ENCODE measurements around the gene REEP1.
"Not testable (repeated sequence)": the region's sequence is repeated elsewhere in the genome, so short reads cannot be mapped to it uniquely, and the experiment has no call there.

Gene REEP1

DNA sequence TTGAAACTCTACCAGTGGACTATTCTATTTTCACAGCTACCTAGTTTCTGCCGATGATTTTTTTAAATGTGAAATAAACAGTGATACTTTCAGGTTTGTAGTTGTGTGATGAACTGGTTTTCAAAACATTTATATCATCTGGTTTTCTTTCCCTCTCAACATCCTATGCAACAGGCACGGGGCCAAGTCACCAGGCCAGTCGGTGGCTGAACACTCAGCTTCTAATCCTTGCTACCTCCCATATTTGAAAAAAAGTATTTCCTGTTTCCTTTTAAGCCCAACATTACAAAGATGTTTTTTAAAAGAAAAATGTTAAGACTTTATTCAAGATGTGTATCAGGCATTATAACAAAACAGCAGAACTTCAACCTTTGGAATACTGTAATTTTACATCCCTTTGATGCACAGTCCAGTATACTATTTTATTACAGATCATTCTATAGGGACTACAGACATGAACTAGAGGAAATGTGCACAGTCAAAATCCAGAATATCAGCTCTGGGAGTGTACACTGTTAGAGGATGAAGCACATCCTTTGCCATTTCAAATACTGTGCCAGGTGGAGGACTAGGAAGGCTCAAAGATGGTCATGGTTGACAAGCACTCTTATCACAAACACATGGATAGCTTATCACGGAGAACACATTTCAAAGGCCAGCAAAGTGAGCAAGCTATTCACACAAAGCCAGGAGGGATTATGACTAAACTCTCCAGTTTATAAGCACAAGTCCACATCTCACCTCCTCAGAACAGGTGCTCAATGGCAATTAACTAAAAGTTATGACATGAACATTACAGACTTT is 123.5 kb downstream of the REEP1 start:
- Histone ChIP-seq H3K4me3 (no peak overlapping the region), H3K27ac (no peak overlapping the region)

DNA sequence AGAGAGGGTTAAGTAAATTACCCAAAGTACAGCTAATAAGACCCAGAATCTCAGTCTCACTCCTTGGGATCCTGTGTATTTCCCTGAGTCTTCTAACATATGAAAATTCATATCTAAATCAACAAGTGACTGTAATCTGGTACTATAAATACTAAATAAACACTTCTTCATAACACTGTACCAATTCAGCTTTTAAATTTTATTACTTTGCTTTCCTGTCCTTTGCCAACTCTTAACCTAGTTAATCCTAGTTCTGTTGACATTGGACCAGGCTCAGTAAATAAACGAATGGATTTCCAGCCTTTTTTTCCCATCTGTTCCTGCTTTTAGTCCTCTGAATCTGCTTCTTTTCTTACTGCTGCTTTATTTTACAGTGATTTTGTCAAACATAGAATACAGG is 124.4 kb downstream of the REEP1 start:
- H3K4me3 ChIP-seq, result no peak overlapping the region
- no peak overlapping the region for H3K27ac ChIP-seq

DNA sequence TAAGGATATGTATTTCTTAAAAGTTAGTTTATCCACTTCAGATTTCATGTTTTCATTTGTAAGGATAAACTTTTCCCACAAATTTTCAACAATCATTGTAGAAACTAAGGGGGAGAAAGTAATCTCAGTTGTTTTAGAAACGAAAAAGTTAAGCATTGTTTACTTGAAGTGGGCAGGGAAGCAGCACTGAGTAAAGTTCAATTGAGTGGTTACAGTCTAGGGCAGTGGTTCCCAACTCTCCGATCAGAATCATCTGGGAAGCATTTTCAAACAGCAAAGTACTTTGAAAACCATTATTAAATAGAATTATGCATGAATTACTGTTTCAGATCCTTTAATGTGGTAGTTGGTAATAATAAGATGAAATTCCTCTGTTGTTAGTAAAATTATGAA is 125.6 kb downstream of the REEP1 start:
- no peak overlapping the region for H3K4me3 ChIP-seq
- H3K27ac ChIP-seq, result no peak overlapping the region

DNA sequence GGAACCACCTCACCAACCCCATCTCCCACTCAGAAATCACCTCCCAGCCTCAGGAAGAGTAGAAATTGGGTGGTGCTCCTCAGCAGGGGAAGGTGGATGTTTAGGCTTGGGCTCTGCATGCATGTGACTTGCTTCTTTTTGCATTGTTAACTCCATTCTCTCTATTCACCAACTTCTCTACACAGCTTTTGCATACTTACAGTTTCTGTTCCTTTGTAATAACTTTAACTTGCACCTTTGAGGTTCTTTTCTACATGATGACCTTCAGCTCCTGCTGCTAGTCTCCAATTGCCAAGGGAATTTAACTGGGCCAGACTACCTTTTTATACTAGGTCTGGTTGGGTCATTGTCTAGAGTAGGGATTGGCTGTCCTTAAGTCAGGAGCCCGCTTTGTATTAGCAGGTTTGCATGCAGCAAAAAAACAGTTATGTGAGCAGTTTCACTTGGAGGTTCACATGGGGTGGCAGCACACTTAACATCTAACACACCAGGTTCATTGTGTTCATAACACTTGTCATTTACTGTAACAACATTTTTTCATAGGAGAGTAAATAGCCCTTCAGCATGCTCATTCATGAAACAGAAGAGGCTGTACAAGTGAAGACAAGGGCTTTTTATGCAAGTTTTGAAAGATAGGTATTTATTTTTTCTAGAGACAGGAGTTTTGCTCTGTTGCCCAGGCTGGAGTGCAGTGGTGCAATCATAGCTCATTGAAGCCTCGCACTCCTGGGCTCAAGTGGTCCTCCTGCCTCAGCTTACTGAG is 126.2 kb downstream of the REEP1 start:
- Histone ChIP-seq H3K4me3 (no peak overlapping the region), H3K27ac (no peak overlapping the region)

DNA sequence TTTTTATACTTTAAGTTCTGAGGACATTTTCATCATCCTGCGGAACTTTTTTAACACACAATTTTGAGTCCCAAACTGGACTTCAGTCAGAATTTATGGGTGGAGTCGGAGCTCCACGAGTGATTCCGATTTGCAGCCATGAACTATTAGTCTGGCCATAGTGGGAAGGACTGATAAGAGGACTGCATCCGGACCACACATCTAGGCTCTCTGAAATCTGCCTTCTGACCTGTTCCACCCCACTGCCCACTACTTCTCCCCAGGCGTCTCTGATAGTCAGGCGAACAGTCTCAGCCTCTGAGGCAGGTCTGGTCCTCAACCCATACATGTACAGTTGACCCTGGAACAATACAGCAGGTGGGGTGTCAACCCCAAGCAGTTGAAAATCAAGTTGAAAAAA is 133.0 kb downstream of the REEP1 start:
- Histone ChIP-seq H3K27ac (no peak overlapping the region), H3K4me3 (no peak overlapping the region)

DNA sequence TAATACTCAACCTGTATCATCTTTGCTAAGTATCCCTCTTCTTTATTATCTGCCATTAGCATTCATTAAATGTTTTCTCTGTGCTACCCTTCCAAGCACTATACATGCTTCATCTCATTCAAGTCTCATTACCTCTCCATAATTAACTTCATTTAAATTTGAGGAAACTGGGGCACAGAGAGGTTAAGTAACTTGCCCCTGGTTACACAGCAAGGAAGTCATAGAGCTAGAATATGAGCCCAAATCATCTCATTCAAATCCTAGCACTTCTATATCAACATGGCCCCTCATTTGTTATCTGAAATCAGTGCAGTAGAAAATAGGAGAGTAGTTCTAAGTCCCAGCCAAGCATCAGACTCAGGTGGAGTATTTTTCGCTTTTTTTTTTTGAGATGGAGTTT is 133.8 kb downstream of the REEP1 start:
- Histone ChIP-seq H3K4me3 (no peak overlapping the region), H3K27ac (no peak overlapping the region)

DNA sequence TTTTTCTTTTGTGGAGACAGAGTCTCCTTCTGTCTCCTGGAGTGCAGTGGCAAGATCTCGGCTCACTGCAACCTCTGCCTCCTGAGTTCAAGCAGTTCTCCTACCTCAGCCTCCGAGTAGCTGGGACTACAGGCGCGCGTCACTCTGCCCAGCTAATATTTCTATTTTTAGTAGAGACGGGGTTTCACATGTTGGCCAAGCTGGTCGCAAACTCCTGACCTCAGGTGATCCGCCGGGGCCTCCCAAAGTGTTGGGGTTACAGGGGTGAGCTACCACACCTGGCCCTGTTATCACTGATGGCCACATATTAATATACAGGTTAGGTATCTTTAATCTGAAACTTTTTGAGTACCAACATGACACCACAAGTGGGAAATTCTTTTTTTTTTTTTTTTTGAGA is 134.7 kb downstream of the REEP1 start:
- Histone ChIP-seq H3K27ac (peak overlapping the region in 1 of 21 experiments; percentile 41), H3K4me3 (no peak overlapping the region)

DNA sequence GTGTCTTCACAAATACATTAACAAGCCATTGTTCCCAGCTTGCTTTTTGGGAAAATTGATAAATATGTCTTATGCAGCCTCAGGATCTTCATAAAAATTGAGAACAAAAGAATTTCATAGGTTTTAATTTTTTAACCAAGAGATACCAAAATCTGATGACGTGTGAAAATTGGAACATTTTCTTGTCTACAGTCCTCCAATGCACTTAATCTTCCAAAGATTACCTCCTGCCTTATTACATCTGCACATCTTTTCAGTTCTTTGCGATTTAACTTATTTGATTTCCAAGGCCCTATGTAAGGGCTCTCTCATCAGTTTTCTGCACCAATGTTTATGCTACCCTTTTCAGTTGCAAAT is 135.1 kb downstream of the REEP1 start:
- H3K4me3 ChIP-seq, result no peak overlapping the region
- H3K27ac ChIP-seq, result peak overlapping the region in 1 of 21 experiments; percentile 41

DNA sequence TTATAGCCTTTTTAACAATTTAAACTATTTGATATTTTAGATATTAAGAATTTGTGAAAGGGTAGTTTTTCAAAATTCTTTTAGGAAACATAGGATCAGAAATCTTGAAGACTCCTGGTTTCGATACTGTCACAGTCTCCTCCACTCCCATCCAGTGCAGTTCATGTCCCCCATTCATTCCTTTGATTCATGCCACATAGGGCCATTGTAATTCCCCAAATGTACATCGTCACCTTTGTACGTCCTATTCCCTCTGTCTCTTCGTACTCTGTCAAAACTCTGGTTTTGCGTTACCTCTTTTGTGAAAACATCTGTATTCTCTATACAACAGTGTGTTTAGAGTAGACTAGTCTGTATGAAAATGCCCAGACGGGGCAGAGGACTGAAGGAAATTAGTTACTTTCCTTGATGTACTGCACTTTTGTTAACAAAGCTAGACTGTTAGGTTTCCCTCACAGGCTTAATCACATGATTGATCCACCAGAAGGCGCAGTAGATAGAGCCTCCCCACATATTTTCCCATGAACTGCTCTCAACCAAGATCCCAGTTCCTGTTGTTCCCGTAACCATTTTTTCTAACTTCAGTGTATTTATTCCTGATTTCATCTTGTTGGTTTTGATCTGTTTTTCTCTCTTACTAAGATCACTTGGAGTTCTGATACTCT is 135.6 kb downstream of the REEP1 start:
- Histone ChIP-seq H3K4me3 (no peak overlapping the region), H3K27ac (peak overlapping the region in 1 of 21 experiments; percentile 41)

DNA sequence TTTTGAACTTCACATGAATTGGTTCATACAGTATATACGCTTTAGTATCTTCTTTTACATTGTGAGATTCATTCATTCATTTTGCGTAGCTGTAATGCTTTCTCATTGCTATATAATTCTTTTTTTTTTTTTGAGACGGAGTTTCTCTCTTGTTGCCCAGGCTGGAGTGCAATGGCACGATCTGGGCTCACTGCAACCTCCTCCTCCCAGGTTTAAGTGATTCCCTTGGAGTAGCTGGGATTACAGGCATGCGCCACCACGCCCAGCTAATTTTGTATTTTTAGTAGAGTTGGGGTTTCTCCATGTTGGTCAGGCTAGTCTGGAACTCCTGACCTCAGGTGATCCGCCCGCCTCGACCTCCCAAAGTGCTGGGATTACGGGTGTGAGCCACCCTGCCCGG is 136.9 kb downstream of the REEP1 start:
- peak overlapping the region in 1 of 7 experiments; percentile 78 for H3K4me3 ChIP-seq

DNA sequence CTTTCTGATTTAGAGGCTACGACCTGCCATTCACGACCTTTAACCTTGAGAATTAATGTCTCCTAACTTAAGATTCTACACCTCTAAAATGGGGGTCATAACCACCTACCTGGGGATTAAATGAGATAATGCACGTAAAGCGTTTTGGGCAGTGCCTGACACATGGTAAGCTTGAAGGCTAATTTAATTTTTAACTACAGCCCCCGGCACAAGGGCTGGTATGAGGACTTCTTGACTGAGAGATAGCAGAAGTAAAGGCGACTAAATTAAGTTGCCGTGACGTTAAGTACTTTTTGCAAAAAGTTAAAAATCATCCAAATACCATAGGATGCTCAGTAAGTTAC is 137.6 kb downstream of the REEP1 start:
- peak overlapping the region; percentile 53 to 78 (median 61) for H3K4me3 ChIP-seq
- H3K27ac ChIP-seq, result peak overlapping the region in 19 of 21 experiments; percentile 43 to 89 (median 82)

More for the DNA sequence above, 136.9 kb downstream of the REEP1 start:
- not testable (repeated sequence) for H3K27ac ChIP-seq

DNA sequence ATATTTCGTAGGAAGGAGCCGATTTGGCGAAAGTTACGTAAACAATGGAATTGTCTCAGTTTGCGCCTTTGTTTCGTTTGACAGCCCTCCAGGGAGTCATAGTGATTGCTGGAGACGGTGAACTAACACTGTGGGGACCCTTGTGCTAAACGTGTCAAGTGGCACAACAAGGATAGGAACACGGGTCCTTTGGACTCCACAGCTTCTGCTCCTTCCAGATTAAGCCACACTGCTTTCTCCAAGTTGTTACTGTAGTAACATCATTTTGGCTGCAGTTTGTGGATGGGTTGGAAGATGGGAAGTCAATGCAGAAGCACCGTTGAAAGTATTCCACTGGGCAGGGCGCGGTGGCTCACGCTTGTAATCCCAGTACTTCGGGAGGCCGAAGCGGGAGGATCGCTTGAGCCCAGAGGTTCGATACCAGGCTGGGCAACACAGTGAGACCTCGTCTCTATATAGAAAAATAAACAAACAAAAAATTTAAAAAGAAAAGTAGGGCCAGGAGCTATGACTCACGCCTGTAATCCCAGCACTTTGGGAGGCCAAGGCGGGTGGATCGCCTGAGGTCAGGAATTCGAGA is 141.5 kb downstream of the REEP1 start:
- peak overlapping the region in 20 of 21 experiments; percentile 89 to 99 (median 96) for H3K27ac ChIP-seq
- peak overlapping the region; percentile 77 to 98 (median 92) for H3K4me3 ChIP-seq

DNA sequence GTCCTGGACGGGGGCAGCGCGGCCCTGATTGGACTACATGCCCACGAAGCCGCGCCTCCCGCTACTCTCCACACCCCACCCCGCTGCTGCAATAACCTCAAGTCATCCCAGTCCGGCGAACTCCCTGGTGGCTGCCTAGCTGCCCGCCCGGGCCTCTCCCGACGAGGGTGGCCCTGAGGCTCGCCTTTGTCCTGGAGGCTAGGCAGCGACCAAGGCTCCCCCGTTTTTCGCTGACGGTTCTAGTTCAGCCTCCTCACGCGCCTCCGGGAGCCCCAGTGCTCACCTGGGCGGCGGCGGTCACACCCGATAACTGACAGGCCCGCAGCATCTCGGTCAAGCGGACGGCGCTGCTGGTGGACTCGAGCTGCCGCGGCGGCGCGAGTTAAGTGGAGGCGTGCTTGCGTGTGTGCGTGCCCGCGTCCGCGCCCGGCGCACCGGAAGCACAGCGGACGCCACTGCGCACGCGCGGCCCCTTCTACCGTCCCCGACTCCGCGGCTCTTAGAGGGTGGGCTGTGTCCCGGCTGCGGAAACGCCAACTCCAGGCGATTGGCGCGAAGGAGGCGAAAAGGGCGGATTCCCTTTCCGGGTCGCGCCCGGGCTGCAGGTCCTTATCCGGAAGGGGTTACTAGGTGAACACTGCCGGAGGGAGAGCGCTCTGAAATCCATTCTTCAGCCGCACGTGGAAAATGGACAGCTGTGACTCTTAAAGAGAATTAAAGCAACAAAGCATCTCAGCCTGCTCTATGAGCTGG is 142.2 kb downstream of the REEP1 start, which contains the start of gene IMMT:
Gene IMMT (minus strand): TSS at position 408 of the 753 bp plus-strand sequence. CDS start 80 bp downstream, at position 328.
- Histone ChIP-seq H3K4me3 (peak within 1 kb of the TSS; percentile 77 to 98 (median 92)), H3K27ac (peak within 1 kb of the TSS; percentile 84 to 99 (median 96))

DNA sequence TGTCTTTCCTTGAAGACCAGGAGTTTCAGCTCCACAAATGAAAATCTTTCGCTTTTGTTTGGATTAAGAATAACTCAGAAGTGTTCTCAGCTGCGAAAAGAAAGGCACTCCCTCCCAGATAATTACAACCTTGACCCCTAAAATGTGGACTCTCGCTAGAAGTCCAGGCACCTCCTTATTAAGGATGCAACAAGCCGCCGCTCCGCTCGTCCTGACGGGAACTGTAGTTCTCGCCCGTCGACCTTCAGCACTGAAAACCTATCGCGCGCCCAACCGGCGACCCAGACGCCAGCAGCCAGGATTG is 142.7 kb downstream of the REEP1 start:
- peak overlapping the region; percentile 77 to 98 (median 92) for H3K4me3 ChIP-seq
- peak overlapping the region in 20 of 21 experiments; percentile 89 to 99 (median 96) for H3K27ac ChIP-seq

DNA sequence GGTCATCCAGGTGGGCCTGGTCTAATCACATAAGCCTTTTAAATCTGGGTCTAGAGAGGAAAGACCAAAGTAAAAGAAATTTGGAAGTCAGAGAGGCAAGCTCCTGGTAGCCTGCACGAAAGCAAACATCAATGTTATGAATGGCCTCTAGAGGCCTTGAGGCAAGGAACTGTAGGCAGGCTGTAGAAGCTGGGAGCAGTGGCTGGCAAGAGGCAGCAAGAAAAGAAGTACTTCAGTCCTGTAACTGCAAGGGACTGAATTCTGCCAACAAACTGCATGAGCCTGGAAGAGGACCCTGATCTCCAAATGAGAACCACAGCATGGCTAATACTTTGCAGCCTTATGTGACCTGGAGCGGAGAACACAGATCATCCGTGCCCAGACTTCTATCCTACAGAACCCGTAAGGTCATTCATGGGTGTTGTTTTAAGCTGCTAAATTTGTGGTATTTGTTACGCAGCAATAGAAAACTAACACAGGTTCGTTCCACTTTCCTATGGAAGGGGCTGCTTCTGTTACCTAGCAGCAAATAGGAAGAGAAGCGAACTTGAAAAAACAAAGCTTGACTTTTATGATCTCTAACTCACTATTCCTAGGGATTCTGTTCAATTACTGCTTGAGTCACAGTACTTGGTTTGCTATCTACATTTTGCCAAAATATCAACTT is 143.4 kb downstream of the REEP1 start:
- Histone ChIP-seq H3K27ac (peak overlapping the region in 17 of 21 experiments; percentile 7 to 99 (median 96)), H3K4me3 (peak overlapping the region; percentile 77 to 98 (median 92))

DNA sequence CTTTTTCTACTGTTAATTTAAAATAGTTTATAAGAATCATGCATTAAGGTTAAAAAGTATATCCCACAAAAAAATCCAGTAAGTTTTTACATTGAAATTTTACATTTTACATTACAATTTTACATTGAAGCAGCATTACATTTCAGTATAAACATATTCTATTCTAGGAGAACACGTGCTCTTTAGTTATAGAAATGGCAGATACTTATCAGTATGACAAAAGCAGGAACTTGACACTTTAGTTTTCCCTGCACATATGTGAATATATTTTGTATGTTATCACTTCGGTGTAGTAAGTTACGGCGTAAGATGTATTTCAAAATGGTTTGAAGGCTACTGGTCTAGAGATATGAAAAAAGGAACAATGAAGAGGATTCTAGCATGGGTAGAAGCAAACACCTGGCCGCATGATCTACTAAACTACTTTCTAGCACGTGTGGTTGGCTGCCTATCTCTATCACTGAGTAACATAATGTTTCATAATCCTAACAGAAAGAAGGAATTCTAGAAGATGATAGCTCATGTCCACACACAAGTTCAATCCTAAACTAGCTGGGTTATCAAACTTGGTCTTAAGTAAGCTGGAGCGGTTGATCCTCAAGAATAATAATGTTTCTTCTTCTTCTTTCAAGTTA is 147.5 kb downstream of the REEP1 start:
- H3K4me3 ChIP-seq, result no peak overlapping the region
- H3K27ac ChIP-seq, result no peak overlapping the region

DNA sequence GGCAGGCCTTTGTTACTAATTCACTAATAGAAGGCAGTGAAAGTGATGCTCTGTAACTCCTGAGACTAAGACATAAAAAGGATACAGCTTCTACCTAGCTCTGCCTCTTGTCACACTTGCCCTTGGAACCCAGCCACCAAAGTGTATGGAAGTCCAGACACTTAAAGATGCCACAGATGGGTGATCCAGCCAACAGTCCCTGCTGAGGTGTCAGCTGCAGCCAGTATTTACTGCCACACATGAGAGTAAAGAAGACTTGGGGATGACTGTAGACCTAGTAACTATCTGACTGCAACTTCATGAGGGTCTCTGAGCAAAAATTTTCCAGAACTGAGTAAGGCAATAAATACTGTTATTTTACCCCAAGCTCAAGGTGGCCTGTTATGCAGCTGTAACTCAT is 151.0 kb downstream of the REEP1 start:
- Histone ChIP-seq H3K27ac (peak overlapping the region in 8 of 21 experiments; percentile 12 to 79 (median 50)), H3K4me3 (no peak overlapping the region)

DNA sequence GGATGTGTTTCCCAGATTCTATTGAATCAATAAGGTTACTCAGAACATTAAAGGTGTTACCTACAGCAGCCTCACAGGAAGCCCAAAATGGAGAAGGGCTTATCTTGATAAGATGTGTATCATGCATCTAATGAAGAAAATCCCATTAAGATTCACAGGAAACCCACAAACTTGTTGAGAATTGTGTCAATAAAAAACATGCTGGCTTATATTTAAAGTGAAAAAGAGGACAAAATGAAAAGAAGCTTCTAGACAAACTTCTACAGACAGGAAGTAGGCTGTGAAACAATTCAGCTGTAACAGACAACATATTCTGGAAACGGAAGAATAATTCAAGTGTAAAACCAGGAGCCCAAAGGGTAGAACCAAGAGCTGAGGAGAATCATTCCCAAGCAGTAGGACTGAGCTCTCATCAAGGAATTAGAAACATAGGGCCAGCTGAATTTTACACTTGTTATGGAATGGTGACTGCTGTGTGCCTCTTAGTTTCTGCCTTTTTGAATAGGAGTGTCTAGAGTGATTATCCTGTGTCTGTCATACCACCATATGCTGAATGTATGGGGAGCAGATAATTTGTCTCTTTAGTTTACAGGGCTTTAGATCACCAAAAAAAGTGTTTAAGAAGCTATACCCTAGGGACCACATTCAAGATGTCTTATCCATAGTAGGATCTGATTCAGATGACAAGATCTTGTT is 151.8 kb downstream of the REEP1 start:
- Histone ChIP-seq H3K27ac (peak overlapping the region in 13 of 21 experiments; percentile 7 to 79 (median 49)), H3K4me3 (no peak overlapping the region)
